ENCODE measurements around the gene GNAQ. TPM values are rescaled to one million over a fixed set of nuclear protein-coding genes. Genes with fewer than 3 reads are reported as not detected.

The GNAQ gene
- total RNA-seq, 2 donors from 2014 or later: 46.0 to 58.8 TPM

- Histone ChIP-seq H3K4me3 (no peak overlapping the region), H3K9me3 (no peaks in the 10 kb centered on the region), H3K36me3 (no peaks in the 10 kb centered on the region), H3K27me3 (replicated peaks; ENCODE audit: insufficient read depth) (no peaks in the 10 kb centered on the region), H3K4me1 (ENCODE audit: control insufficient read depth in 1 of 2, low read depth in 2 of 2) (peaks cover 22 to 39% of the 10 kb centered on the region in 2 donors), H3K27ac (no peak overlapping the region)
- no peak for TF ChIP-seq CTCF (IDR thresholded peaks at IDR 0.05)
- ATAC-seq (ENCODE audit: insufficient number of reproducible peaks, low FRiP score, low read depth) (no peak), DNase-seq (ENCODE audit: low spot score) (no peak)
Measured at GRCh38 chr9:77997611-77998284, 33.9 kb downstream of the GNAQ start.

GRCh38 chr9:77996696-77997095, 34.9 kb downstream of the GNAQ start:
- TF ChIP-seq CTCF (IDR thresholded peaks at IDR 0.05): no peak
- no peaks in the 10 kb centered on the region for H3K9me3 ChIP-seq
- H3K4me3 ChIP-seq: no peak overlapping the region
- H3K4me1 ChIP-seq (ENCODE audit: control insufficient read depth in 1 of 2, low read depth in 2 of 2): peaks cover 15 to 32% of the 10 kb centered on the region in 2 donors
- DNase-seq (ENCODE audit: low spot score) (no peak), ATAC-seq (ENCODE audit: insufficient number of reproducible peaks, low FRiP score, low read depth) (no peak)
- H3K27me3 ChIP-seq (replicated peaks; ENCODE audit: insufficient read depth): no peaks in the 10 kb centered on the region
- H3K27ac ChIP-seq: no peak overlapping the region
- no peaks in the 10 kb centered on the region for H3K36me3 ChIP-seq

- peaks cover 10 to 24% of the 10 kb centered on the region in 2 donors for H3K4me1 ChIP-seq (ENCODE audit: control insufficient read depth in 1 of 2, low read depth in 2 of 2)
- H3K36me3 ChIP-seq: no peaks in the 10 kb centered on the region
- ATAC-seq (ENCODE audit: insufficient number of reproducible peaks, low FRiP score, low read depth): no peak
- no peaks in the 10 kb centered on the region for H3K27me3 ChIP-seq (replicated peaks; ENCODE audit: insufficient read depth)
- no peak for TF ChIP-seq CTCF (IDR thresholded peaks at IDR 0.05)
- no peak overlapping the region for H3K27ac ChIP-seq
- H3K9me3 ChIP-seq: no peaks in the 10 kb centered on the region
- no peak overlapping the region for H3K4me3 ChIP-seq
- DNase-seq (ENCODE audit: low spot score): no peak
Measured at GRCh38 chr9:77991191-77991590, 40.4 kb downstream of the GNAQ start.

GRCh38 chr9:77989909-77990308, 41.7 kb downstream of the GNAQ start:
- ATAC-seq (ENCODE audit: insufficient number of reproducible peaks, low FRiP score, low read depth): no peak

GRCh38 chr9:77989458-77989857, 42.2 kb downstream of the GNAQ start:
- Histone ChIP-seq H3K4me1 (ENCODE audit: control insufficient read depth in 1 of 2, low read depth in 2 of 2) (peaks cover 10 to 24% of the 10 kb centered on the region in 2 donors), H3K27ac (no peak overlapping the region), H3K36me3 (no peaks in the 10 kb centered on the region), H3K4me3 (no peak overlapping the region), H3K27me3 (replicated peaks; ENCODE audit: insufficient read depth) (no peaks in the 10 kb centered on the region), H3K9me3 (no peaks in the 10 kb centered on the region)
- ATAC-seq (ENCODE audit: insufficient number of reproducible peaks, low FRiP score, low read depth) (no peak), DNase-seq (ENCODE audit: low spot score) (no peak)
- no peak for TF ChIP-seq CTCF (IDR thresholded peaks at IDR 0.05)

More at GRCh38 chr9:77989909-77990308, 41.7 kb downstream of the GNAQ start:
- Histone ChIP-seq H3K36me3 (no peaks in the 10 kb centered on the region), H3K4me3 (no peak overlapping the region), H3K27me3 (replicated peaks; ENCODE audit: insufficient read depth) (no peaks in the 10 kb centered on the region), H3K9me3 (no peaks in the 10 kb centered on the region), H3K27ac (no peak overlapping the region), H3K4me1 (ENCODE audit: control insufficient read depth in 1 of 2, low read depth in 2 of 2) (peaks cover 10 to 24% of the 10 kb centered on the region in 2 donors)
- TF ChIP-seq CTCF (IDR thresholded peaks at IDR 0.05): no peak
- DNase-seq (ENCODE audit: low spot score): no peak
